H1 (cell line): ENCODE results near the gene LSM14B. TPM values are rescaled to one million over a fixed set of nuclear protein-coding genes. Genes with fewer than 3 reads are reported as not detected.

Source experiments
- CREB1 ChIP-seq: IDR thresholded peaks from 2 replicates; pipeline ENCODE4 v1.6.1; 2012; ENCODE audit warnings: inconsistent platforms
- HDAC6 ChIP-seq: IDR thresholded peaks from one replicate; pipeline ENCODE4 v1.7.1; 2012; ENCODE audit warnings: low read depth, mild to moderate bottlenecking, inconsistent platforms, low read length, moderate library complexity
- NANOG ChIP-seq: IDR thresholded peaks from 2 replicates; pipeline ENCODE4 v1.6.1; 2011; ENCODE audit warnings: low read length, low read depth, mild to moderate bottlenecking, inconsistent platforms; ENCODE audit not compliant: insufficient read depth, poor library complexity, severe bottlenecking
- RXRA ChIP-seq: IDR thresholded peaks from 2 replicates; pipeline ENCODE4 v1.6.1; 2011; ENCODE audit warnings: low read depth, mild to moderate bottlenecking, low read length, moderate library complexity; ENCODE audit not compliant: insufficient read depth
- SP4 ChIP-seq: IDR thresholded peaks from 2 replicates; pipeline ENCODE4 v1.6.1; 2012; ENCODE audit warnings: low read length, inconsistent platforms
- TCF12 ChIP-seq: IDR thresholded peaks from 2 replicates; pipeline ENCODE4 v1.6.1; 2011; ENCODE audit warnings: low read depth, mild to moderate bottlenecking, low read length
- polyA plus RNA-seq, 7 experiments: library from polyadenylated mRNA; depleted of rRNA in 3 of 7; stranded (reverse) in 5 of 7; unstranded in 2 of 7; fragments of >200 nt in 5 of 7; fragments of 200-250 nt in 2 of 7; gene quantifications; 1 replicate in 5 of 7; 2 replicates in 1 of 7; 4 replicates in 1 of 7; pipeline versions ENCODE4 v1.2.1 to v1.2.3, GENCODE V29; 2011 to 2013; ENCODE audit warnings: missing spikeins in 2 of 7, mixed read lengths in 2 of 7
- total RNA-seq: library from RNA; stranded (reverse); fragmentation: NEBNext Ultra II Directional; extraction: Animal tissue kit (Norgen Biotek cat#: 25700); gene quantifications from 2 replicates; pipeline ENCODE4 v1.2.1, GENCODE V29; 2021
- TF ChIP-seq, protein P1 (sequence below): fragments of 300-600 bp; sonication (generic); IDR thresholded peaks from 2 replicates; pipeline ENCODE4 v1.7.1; 2012; ENCODE audit warnings: low read length, moderate library complexity, mild to moderate bottlenecking, inconsistent platforms; ENCODE audit not compliant: insufficient replicate concordance
- TF ChIP-seq, protein P2 (sequence below): IDR thresholded peaks from 2 replicates; pipeline ENCODE4 v1.6.1; 2012; ENCODE audit warnings: inconsistent platforms
- TF ChIP-seq, protein P3 (sequence below): IDR thresholded peaks from 2 replicates; pipeline ENCODE4 v1.6.1; 2012; ENCODE audit warnings: inconsistent platforms

The LSM14B gene
- total and polyA plus RNA-seq, 2 of the 8 experiments (the other 6 are each of a cell fraction or from before 2014, with no cell fraction given) = 58.3 to 65.6 TPM

DNA sequence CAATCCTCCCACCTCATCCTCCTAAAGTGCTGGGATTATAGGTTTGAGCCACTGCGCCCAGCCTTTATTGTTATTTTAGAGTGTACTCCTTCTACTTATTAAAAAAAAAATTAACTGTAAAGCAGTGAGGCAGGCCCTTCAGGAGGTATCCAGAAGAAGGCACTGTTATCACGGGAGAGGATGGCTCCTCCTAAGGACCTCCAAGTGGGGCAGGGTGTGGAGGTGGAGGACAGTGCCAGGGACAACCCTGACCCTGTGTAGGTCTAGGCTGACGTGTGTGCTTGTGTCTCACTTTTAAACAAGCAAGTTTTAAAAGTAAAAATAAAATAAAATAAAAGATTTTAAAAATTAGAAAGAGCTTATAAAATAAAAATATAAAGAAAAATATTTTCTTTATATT, 32.9 kb upstream of the LSM14B start (continued):
- TF ChIP-seq, protein P1, sequence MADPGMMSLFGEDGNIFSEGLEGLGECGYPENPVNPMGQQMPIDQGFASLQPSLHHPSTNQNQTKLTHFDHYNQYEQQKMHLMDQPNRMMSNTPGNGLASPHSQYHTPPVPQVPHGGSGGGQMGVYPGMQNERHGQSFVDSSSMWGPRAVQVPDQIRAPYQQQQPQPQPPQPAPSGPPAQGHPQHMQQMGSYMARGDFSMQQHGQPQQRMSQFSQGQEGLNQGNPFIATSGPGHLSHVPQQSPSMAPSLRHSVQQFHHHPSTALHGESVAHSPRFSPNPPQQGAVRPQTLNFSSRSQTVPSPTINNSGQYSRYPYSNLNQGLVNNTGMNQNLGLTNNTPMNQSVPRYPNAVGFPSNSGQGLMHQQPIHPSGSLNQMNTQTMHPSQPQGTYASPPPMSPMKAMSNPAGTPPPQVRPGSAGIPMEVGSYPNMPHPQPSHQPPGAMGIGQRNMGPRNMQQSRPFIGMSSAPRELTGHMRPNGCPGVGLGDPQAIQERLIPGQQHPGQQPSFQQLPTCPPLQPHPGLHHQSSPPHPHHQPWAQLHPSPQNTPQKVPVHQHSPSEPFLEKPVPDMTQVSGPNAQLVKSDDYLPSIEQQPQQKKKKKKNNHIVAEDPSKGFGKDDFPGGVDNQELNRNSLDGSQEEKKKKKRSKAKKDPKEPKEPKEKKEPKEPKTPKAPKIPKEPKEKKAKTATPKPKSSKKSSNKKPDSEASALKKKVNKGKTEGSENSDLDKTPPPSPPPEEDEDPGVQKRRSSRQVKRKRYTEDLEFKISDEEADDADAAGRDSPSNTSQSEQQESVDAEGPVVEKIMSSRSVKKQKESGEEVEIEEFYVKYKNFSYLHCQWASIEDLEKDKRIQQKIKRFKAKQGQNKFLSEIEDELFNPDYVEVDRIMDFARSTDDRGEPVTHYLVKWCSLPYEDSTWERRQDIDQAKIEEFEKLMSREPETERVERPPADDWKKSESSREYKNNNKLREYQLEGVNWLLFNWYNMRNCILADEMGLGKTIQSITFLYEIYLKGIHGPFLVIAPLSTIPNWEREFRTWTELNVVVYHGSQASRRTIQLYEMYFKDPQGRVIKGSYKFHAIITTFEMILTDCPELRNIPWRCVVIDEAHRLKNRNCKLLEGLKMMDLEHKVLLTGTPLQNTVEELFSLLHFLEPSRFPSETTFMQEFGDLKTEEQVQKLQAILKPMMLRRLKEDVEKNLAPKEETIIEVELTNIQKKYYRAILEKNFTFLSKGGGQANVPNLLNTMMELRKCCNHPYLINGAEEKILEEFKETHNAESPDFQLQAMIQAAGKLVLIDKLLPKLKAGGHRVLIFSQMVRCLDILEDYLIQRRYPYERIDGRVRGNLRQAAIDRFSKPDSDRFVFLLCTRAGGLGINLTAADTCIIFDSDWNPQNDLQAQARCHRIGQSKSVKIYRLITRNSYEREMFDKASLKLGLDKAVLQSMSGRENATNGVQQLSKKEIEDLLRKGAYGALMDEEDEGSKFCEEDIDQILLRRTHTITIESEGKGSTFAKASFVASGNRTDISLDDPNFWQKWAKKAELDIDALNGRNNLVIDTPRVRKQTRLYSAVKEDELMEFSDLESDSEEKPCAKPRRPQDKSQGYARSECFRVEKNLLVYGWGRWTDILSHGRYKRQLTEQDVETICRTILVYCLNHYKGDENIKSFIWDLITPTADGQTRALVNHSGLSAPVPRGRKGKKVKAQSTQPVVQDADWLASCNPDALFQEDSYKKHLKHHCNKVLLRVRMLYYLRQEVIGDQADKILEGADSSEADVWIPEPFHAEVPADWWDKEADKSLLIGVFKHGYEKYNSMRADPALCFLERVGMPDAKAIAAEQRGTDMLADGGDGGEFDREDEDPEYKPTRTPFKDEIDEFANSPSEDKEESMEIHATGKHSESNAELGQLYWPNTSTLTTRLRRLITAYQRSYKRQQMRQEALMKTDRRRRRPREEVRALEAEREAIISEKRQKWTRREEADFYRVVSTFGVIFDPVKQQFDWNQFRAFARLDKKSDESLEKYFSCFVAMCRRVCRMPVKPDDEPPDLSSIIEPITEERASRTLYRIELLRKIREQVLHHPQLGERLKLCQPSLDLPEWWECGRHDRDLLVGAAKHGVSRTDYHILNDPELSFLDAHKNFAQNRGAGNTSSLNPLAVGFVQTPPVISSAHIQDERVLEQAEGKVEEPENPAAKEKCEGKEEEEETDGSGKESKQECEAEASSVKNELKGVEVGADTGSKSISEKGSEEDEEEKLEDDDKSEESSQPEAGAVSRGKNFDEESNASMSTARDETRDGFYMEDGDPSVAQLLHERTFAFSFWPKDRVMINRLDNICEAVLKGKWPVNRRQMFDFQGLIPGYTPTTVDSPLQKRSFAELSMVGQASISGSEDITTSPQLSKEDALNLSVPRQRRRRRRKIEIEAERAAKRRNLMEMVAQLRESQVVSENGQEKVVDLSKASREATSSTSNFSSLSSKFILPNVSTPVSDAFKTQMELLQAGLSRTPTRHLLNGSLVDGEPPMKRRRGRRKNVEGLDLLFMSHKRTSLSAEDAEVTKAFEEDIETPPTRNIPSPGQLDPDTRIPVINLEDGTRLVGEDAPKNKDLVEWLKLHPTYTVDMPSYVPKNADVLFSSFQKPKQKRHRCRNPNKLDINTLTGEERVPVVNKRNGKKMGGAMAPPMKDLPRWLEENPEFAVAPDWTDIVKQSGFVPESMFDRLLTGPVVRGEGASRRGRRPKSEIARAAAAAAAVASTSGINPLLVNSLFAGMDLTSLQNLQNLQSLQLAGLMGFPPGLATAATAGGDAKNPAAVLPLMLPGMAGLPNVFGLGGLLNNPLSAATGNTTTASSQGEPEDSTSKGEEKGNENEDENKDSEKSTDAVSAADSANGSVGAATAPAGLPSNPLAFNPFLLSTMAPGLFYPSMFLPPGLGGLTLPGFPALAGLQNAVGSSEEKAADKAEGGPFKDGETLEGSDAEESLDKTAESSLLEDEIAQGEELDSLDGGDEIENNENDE = no peak
- TF ChIP-seq RXRA (no peak), NANOG (no peak), SP4 (no peak), CREB1 (no peak), TCF12 (no peak), HDAC6 (no peak)
- TF ChIP-seq, protein P2, sequence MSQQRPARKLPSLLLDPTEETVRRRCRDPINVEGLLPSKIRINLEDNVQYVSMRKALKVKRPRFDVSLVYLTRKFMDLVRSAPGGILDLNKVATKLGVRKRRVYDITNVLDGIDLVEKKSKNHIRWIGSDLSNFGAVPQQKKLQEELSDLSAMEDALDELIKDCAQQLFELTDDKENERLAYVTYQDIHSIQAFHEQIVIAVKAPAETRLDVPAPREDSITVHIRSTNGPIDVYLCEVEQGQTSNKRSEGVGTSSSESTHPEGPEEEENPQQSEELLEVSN = no peak
- TF ChIP-seq, protein P3, sequence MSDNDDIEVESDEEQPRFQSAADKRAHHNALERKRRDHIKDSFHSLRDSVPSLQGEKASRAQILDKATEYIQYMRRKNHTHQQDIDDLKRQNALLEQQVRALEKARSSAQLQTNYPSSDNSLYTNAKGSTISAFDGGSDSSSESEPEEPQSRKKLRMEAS = no peak
